ENCODE data around the gene HNRNPF.

DNA sequence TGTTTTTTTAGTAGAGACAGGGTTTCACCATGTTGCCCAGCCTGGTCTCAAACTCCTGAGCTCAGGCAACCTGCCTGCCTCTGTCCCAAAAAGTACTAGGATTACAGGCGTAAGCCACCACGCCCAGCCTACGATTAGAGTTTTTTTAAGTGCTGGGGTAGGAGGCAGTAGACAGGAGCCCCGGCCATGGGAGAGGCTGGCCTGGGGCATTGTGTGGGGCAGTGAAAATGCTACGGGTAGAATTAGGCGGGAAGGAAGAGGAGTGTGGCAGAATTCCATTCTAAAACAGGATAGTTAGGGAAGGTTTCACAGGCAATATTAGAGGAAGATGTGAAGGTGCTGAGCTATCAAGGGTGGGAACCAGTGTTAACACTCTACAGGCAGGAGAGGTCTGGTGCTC lies 68.9 kb downstream of the HNRNPF start:
- TF ChIP-seq, protein P1, sequence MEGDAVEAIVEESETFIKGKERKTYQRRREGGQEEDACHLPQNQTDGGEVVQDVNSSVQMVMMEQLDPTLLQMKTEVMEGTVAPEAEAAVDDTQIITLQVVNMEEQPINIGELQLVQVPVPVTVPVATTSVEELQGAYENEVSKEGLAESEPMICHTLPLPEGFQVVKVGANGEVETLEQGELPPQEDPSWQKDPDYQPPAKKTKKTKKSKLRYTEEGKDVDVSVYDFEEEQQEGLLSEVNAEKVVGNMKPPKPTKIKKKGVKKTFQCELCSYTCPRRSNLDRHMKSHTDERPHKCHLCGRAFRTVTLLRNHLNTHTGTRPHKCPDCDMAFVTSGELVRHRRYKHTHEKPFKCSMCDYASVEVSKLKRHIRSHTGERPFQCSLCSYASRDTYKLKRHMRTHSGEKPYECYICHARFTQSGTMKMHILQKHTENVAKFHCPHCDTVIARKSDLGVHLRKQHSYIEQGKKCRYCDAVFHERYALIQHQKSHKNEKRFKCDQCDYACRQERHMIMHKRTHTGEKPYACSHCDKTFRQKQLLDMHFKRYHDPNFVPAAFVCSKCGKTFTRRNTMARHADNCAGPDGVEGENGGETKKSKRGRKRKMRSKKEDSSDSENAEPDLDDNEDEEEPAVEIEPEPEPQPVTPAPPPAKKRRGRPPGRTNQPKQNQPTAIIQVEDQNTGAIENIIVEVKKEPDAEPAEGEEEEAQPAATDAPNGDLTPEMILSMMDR (IDR thresholded peaks at IDR 0.05) = no peak
- TF ChIP-seq EP300 (IDR thresholded peaks at IDR 0.05) = no peak
